ENCODE data around the gene PCDHGA12. TPM values are rescaled to one million over a fixed set of nuclear protein-coding genes. Genes with fewer than 3 reads are reported as not detected.

PCDHGA12 gene
- total and polyA plus RNA-seq, 2 experiments from 2014 or later, result 8.5 to 8.6 TPM

DNA sequence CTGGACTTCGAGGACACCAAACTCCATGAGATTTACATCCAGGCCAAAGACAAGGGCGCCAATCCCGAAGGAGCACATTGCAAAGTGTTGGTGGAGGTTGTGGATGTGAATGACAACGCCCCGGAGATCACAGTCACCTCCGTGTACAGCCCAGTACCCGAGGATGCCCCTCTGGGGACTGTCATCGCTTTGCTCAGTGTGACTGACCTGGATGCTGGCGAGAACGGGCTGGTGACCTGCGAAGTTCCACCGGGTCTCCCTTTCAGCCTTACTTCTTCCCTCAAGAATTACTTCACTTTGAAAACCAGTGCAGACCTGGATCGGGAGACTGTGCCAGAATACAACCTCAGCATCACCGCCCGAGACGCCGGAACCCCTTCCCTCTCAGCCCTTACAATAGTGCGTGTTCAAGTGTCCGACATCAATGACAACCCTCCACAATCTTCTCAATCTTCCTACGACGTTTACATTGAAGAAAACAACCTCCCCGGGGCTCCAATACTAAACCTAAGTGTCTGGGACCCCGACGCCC lies 46.8 kb downstream of the PCDHGA12 start:
- peak overlapping the region; percentile 93 for H3K4me2 ChIP-seq (ENCODE audit: unreplicated experiment)
- no peaks in the 10 kb centered on the region for H3K9me2 ChIP-seq (ENCODE audit: insufficient read depth)
- no peaks in the 10 kb centered on the region for H3K27me3 ChIP-seq (replicated peaks; ENCODE audit: insufficient read depth)
- TF ChIP-seq EZH2 (IDR thresholded peaks at IDR 0.05; ENCODE audit: insufficient read depth, poor library complexity, severe bottlenecking) (no peak), EZH2phosphoT487 (IDR thresholded peaks at IDR 0.05; ENCODE audit: insufficient read depth, low read depth) (no peak)
- no peaks in the 10 kb centered on the region for H3K9me3 ChIP-seq (ENCODE audit: low read depth)
- no peaks in the 10 kb centered on the region; the same call in 1 of the 2 replicates for H3K36me3 ChIP-seq (ENCODE audit: low read depth)
- H3K9ac ChIP-seq, result peak overlapping the region; percentile 84
- no peak overlapping the region for H2AFZ ChIP-seq
- WGBS, 2 experiments (ENCODE audit: low coverage in 1 of 2, low lambda C conversion rate in 2 of 2, missing lambda C conversion rate in 2 of 2), result 5 to 8% methylated on average over 24 of the region's 24 CpGs
- H4K20me1 ChIP-seq (ENCODE audit: insufficient read depth), result peaks cover 9% of the 10 kb centered on the region; the same call in 1 of the 2 replicates
- in situ Hi-C loops (cut with MboI), result no loop called here
- H3K79me2 ChIP-seq (ENCODE audit: insufficient read depth), result peaks cover 58% of the 10 kb centered on the region
- peaks cover 29% of the 10 kb centered on the region for H3K4me1 ChIP-seq (ENCODE audit: insufficient read depth)
- peaks cover 47% of the 10 kb centered on the region for H3F3A ChIP-seq (ENCODE audit: insufficient read depth)
- peak overlapping the region; percentile 88 for H3K4me3 ChIP-seq
- DNase-seq, result peak; percentile 33
- H3K27ac ChIP-seq, result peak overlapping the region; percentile 76

DNA sequence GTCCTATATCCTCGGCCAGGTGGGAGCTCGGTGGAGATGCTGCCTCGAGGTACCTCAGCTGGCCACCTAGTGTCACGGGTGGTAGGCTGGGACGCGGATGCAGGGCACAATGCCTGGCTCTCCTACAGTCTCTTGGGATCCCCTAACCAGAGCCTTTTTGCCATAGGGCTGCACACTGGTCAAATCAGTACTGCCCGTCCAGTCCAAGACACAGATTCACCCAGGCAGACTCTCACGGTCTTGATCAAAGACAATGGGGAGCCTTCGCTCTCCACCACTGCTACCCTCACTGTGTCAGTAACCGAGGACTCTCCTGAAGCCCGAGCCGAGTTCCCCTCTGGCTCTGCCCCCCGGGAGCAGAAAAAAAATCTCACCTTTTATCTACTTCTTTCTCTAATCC lies 47.5 kb downstream of the PCDHGA12 start:
- WGBS, 2 experiments (ENCODE audit: low coverage in 1 of 2, low lambda C conversion rate in 2 of 2, missing lambda C conversion rate in 2 of 2), result 10% methylated on average over 13 of the region's 13 CpGs
- in situ Hi-C loops (cut with MboI), result no loop called here
- Histone ChIP-seq H3K27ac (peak overlapping the region; percentile 76; the same call in 1 of the 2 replicates), H3K36me3 (ENCODE audit: low read depth) (no peaks in the 10 kb centered on the region; the same call in 1 of the 2 replicates), H4K20me1 (ENCODE audit: insufficient read depth) (peaks cover 9% of the 10 kb centered on the region; the same call in 1 of the 2 replicates), H3K4me3 (peak overlapping the region; percentile 88), H3K9me3 (ENCODE audit: low read depth) (no peaks in the 10 kb centered on the region), H2AFZ (no peak overlapping the region), H3F3A (ENCODE audit: insufficient read depth) (peaks cover 47% of the 10 kb centered on the region), H3K9me2 (ENCODE audit: insufficient read depth) (no peaks in the 10 kb centered on the region), H3K79me2 (ENCODE audit: insufficient read depth) (peaks cover 60% of the 10 kb centered on the region), H3K4me2 (ENCODE audit: unreplicated experiment) (peak overlapping the region; percentile 93), H3K27me3 (replicated peaks; ENCODE audit: insufficient read depth) (no peaks in the 10 kb centered on the region), H3K4me1 (ENCODE audit: insufficient read depth) (peaks cover 29% of the 10 kb centered on the region), H3K9ac (peak overlapping the region; percentile 84)
- peak; percentile 54 for DNase-seq
- TF ChIP-seq EZH2 (IDR thresholded peaks at IDR 0.05; ENCODE audit: insufficient read depth, poor library complexity, severe bottlenecking) (no peak), EZH2phosphoT487 (IDR thresholded peaks at IDR 0.05; ENCODE audit: insufficient read depth, low read depth) (no peak)

- Histone ChIP-seq H3K36me3 (ENCODE audit: low read depth) (no peaks in the 10 kb centered on the region; the same call in 1 of the 2 replicates), H3K9me2 (ENCODE audit: insufficient read depth) (no peaks in the 10 kb centered on the region), H3F3A (ENCODE audit: insufficient read depth) (peaks cover 41% of the 10 kb centered on the region), H2AFZ (no peak overlapping the region), H3K4me1 (ENCODE audit: insufficient read depth) (peaks cover 29% of the 10 kb centered on the region), H3K9me3 (ENCODE audit: low read depth) (no peaks in the 10 kb centered on the region), H3K27ac (no peak overlapping the region), H4K20me1 (ENCODE audit: insufficient read depth) (peaks cover 9% of the 10 kb centered on the region; the same call in 1 of the 2 replicates), H3K27me3 (replicated peaks; ENCODE audit: insufficient read depth) (no peaks in the 10 kb centered on the region), H3K79me2 (ENCODE audit: insufficient read depth) (peaks cover 66% of the 10 kb centered on the region), H3K9ac (peak overlapping the region; percentile 84), H3K4me3 (peak overlapping the region; percentile 88), H3K4me2 (ENCODE audit: unreplicated experiment) (peak overlapping the region; percentile 93)
- no peak for TF ChIP-seq EZH2 (IDR thresholded peaks at IDR 0.05; ENCODE audit: insufficient read depth, poor library complexity, severe bottlenecking)
- TF ChIP-seq EZH2phosphoT487 (IDR thresholded peaks at IDR 0.05; ENCODE audit: insufficient read depth, low read depth), result no peak
- DNase-seq, result peak; percentile 58
- 4% methylated on average over 20 of the region's 20 CpGs for WGBS, 2 experiments (ENCODE audit: low coverage in 1 of 2, low lambda C conversion rate in 2 of 2, missing lambda C conversion rate in 2 of 2)
- in situ Hi-C loops (cut with MboI), result no loop called here
Measured at GRCh38 chr5:141478321-141478945, 48.1 kb downstream of the PCDHGA12 start.

DNA sequence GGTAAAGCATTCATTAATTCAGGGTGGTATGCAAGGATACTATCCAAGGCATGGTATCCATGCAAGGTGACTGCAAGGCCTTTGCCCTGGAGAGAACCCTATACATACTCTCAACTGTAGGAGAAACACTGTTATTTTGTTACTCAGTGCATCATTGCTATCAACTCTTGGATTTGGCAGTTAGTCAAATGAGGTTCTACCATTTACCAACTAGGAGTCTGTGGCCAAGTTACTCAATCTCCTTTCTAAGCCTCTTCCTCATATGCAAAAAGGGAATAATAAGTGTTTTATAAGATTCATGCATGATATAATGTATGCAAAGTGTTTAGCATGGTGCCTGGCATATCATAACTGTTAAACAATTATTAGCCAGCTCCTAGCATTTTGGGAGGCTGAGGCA lies 49.5 kb downstream of the PCDHGA12 start:
- H3K27me3 ChIP-seq (replicated peaks; ENCODE audit: insufficient read depth), result no peaks in the 10 kb centered on the region
- no peak overlapping the region for H3K27ac ChIP-seq
- no peaks in the 10 kb centered on the region; the same call in 1 of the 2 replicates for H3K36me3 ChIP-seq (ENCODE audit: low read depth)
- no peaks in the 10 kb centered on the region for H3K9me3 ChIP-seq (ENCODE audit: low read depth)
- H2AFZ ChIP-seq, result no peak overlapping the region
- peak; percentile 43 for DNase-seq
- H3K9ac ChIP-seq, result no peak overlapping the region
- peaks cover 9% of the 10 kb centered on the region; the same call in 1 of the 2 replicates for H4K20me1 ChIP-seq (ENCODE audit: insufficient read depth)
- no peak for TF ChIP-seq EZH2 (IDR thresholded peaks at IDR 0.05; ENCODE audit: insufficient read depth, poor library complexity, severe bottlenecking)
- TF ChIP-seq EZH2phosphoT487 (IDR thresholded peaks at IDR 0.05; ENCODE audit: insufficient read depth, low read depth), result no peak
- in situ Hi-C loops (cut with MboI), result no loop called here
- no peak overlapping the region for H3K4me3 ChIP-seq
- H3K4me2 ChIP-seq (ENCODE audit: unreplicated experiment), result no peak overlapping the region
- no peaks in the 10 kb centered on the region for H3K9me2 ChIP-seq (ENCODE audit: insufficient read depth)
- H3F3A ChIP-seq (ENCODE audit: insufficient read depth), result peaks cover 33% of the 10 kb centered on the region
- H3K79me2 ChIP-seq (ENCODE audit: insufficient read depth), result peaks cover 72% of the 10 kb centered on the region
- peaks cover 37% of the 10 kb centered on the region for H3K4me1 ChIP-seq (ENCODE audit: insufficient read depth)

Other genes with a start within 250 kb of the PCDHGA12 start
Only the 30 nearest of the 35 such genes appear.
- gene PCDHB13, start 216.6 kb upstream of the PCDHGA12 start, total RNA-seq (2014; rRNA removed; shearing (Covaris generic)), result 2.8 and 3.3 TPM in 2 replicates
- 1.6 and 2.0 TPM in 2 replicates for gene PCDHB13, start 216.6 kb upstream of the PCDHGA12 start, polyA plus RNA-seq (2016; fragmentation: Nextera tagmentation; extraction: Ambion mirVana)
- gene PCDHB14, start 207.2 kb upstream of the PCDHGA12 start, total RNA-seq (2014; rRNA removed; shearing (Covaris generic)), result 2.1 and 4.3 TPM in 2 replicates
- gene PCDHB14, start 207.2 kb upstream of the PCDHGA12 start, polyA plus RNA-seq (2016; fragmentation: Nextera tagmentation; extraction: Ambion mirVana), result 1.7 and 2.1 TPM in 2 replicates
- 2.7 and 2.8 TPM in 2 replicates for gene PCDHB15, start 185.1 kb upstream of the PCDHGA12 start, total RNA-seq (2014; rRNA removed; shearing (Covaris generic))
- gene PCDHB15, start 185.1 kb upstream of the PCDHGA12 start, polyA plus RNA-seq (2016; fragmentation: Nextera tagmentation; extraction: Ambion mirVana), result 1.5 and 1.9 TPM in 2 replicates
- not detected in 2 replicates for gene SLC25A2, start 126.5 kb upstream of the PCDHGA12 start, total RNA-seq (2014; rRNA removed; shearing (Covaris generic))
- not detected in 2 replicates for gene SLC25A2, start 126.5 kb upstream of the PCDHGA12 start, polyA plus RNA-seq (2016; fragmentation: Nextera tagmentation; extraction: Ambion mirVana)
- 65.0 and 65.9 TPM in 2 replicates for gene TAF7, start 109.7 kb upstream of the PCDHGA12 start, total RNA-seq (2014; rRNA removed; shearing (Covaris generic))
- 104 and 114 TPM in 2 replicates for gene TAF7, start 109.7 kb upstream of the PCDHGA12 start, polyA plus RNA-seq (2016; fragmentation: Nextera tagmentation; extraction: Ambion mirVana)
- gene PCDHGA1, start 100.0 kb upstream of the PCDHGA12 start, total RNA-seq (2014; rRNA removed; shearing (Covaris generic)), result 0.38 and 1.8 TPM in 2 replicates
- gene PCDHGA1, start 100.0 kb upstream of the PCDHGA12 start, polyA plus RNA-seq (2016; fragmentation: Nextera tagmentation; extraction: Ambion mirVana), result 0.63 and 0.72 TPM in 2 replicates
- gene PCDHGA2, start 91.7 kb upstream of the PCDHGA12 start, total RNA-seq (2014; rRNA removed; shearing (Covaris generic)), result 6.3 and 7.3 TPM in 2 replicates
- gene PCDHGA2, start 91.7 kb upstream of the PCDHGA12 start, polyA plus RNA-seq (2016; fragmentation: Nextera tagmentation; extraction: Ambion mirVana), result 4.3 and 5.3 TPM in 2 replicates
- 7.5 and 7.6 TPM in 2 replicates for gene PCDHGA3, start 86.7 kb upstream of the PCDHGA12 start, total RNA-seq (2014; rRNA removed; shearing (Covaris generic))
- gene PCDHGA3, start 86.7 kb upstream of the PCDHGA12 start, polyA plus RNA-seq (2016; fragmentation: Nextera tagmentation; extraction: Ambion mirVana), result 4.0 and 5.4 TPM in 2 replicates
- 0.25 and 0.86 TPM in 2 replicates for gene PCDHGB1, start 80.4 kb upstream of the PCDHGA12 start, total RNA-seq (2014; rRNA removed; shearing (Covaris generic))
- 0.16 and 0.19 TPM in 2 replicates for gene PCDHGB1, start 80.4 kb upstream of the PCDHGA12 start, polyA plus RNA-seq (2016; fragmentation: Nextera tagmentation; extraction: Ambion mirVana)
- gene PCDHGA4, start 75.5 kb upstream of the PCDHGA12 start, total RNA-seq (2014; rRNA removed; shearing (Covaris generic)), result 10.8 and 13.9 TPM in 2 replicates
- gene PCDHGA4, start 75.5 kb upstream of the PCDHGA12 start, polyA plus RNA-seq (2016; fragmentation: Nextera tagmentation; extraction: Ambion mirVana), result 8.1 and 8.6 TPM in 2 replicates
- 2.2 and 2.5 TPM in 2 replicates for gene PCDHGB2, start 70.5 kb upstream of the PCDHGA12 start, total RNA-seq (2014; rRNA removed; shearing (Covaris generic))
- gene PCDHGB2, start 70.5 kb upstream of the PCDHGA12 start, polyA plus RNA-seq (2016; fragmentation: Nextera tagmentation; extraction: Ambion mirVana), result 0.76 and 0.94 TPM in 2 replicates
- 0.86 and 1.3 TPM in 2 replicates for gene PCDHGA5, start 66.3 kb upstream of the PCDHGA12 start, total RNA-seq (2014; rRNA removed; shearing (Covaris generic))
- gene PCDHGA5, start 66.3 kb upstream of the PCDHGA12 start, polyA plus RNA-seq (2016; fragmentation: Nextera tagmentation; extraction: Ambion mirVana), result 0.24 and 0.35 TPM in 2 replicates
- gene PCDHGB3, start 60.3 kb upstream of the PCDHGA12 start, total RNA-seq (2014; rRNA removed; shearing (Covaris generic)), result 2.8 and 4.0 TPM in 2 replicates
- gene PCDHGB3, start 60.3 kb upstream of the PCDHGA12 start, polyA plus RNA-seq (2016; fragmentation: Nextera tagmentation; extraction: Ambion mirVana), result 0.95 and 1.2 TPM in 2 replicates
- gene PCDHGA6, start 56.6 kb upstream of the PCDHGA12 start, total RNA-seq (2014; rRNA removed; shearing (Covaris generic)), result 5.4 and 5.8 TPM in 2 replicates
- gene PCDHGA6, start 56.6 kb upstream of the PCDHGA12 start, polyA plus RNA-seq (2016; fragmentation: Nextera tagmentation; extraction: Ambion mirVana), result 2.1 and 2.6 TPM in 2 replicates
- 0.43 and 1.6 TPM in 2 replicates for gene PCDHGA7, start 47.8 kb upstream of the PCDHGA12 start, total RNA-seq (2014; rRNA removed; shearing (Covaris generic))
- gene PCDHGA7, start 47.8 kb upstream of the PCDHGA12 start, polyA plus RNA-seq (2016; fragmentation: Nextera tagmentation; extraction: Ambion mirVana), result 0.84 and 1.1 TPM in 2 replicates
- 6.8 and 7.6 TPM in 2 replicates for gene PCDHGB4, start 42.8 kb upstream of the PCDHGA12 start, total RNA-seq (2014; rRNA removed; shearing (Covaris generic))
- gene PCDHGB4, start 42.8 kb upstream of the PCDHGA12 start, polyA plus RNA-seq (2016; fragmentation: Nextera tagmentation; extraction: Ambion mirVana), result 5.0 and 5.6 TPM in 2 replicates
- gene PCDHGA8, start 37.9 kb upstream of the PCDHGA12 start, total RNA-seq (2014; rRNA removed; shearing (Covaris generic)), result 0.86 and 1.5 TPM in 2 replicates
- gene PCDHGA8, start 37.9 kb upstream of the PCDHGA12 start, polyA plus RNA-seq (2016; fragmentation: Nextera tagmentation; extraction: Ambion mirVana), result 0.25 and 0.69 TPM in 2 replicates
- 13.2 and 14.9 TPM in 2 replicates for gene PCDHGB5, start 32.6 kb upstream of the PCDHGA12 start, total RNA-seq (2014; rRNA removed; shearing (Covaris generic))
- 15.0 and 15.7 TPM in 2 replicates for gene PCDHGB5, start 32.6 kb upstream of the PCDHGA12 start, polyA plus RNA-seq (2016; fragmentation: Nextera tagmentation; extraction: Ambion mirVana)
- 2.6 and 2.9 TPM in 2 replicates for gene PCDHGA9, start 27.7 kb upstream of the PCDHGA12 start, total RNA-seq (2014; rRNA removed; shearing (Covaris generic))
- 0.61 and 0.71 TPM in 2 replicates for gene PCDHGA9, start 27.7 kb upstream of the PCDHGA12 start, polyA plus RNA-seq (2016; fragmentation: Nextera tagmentation; extraction: Ambion mirVana)
- gene PCDHGB6, start 22.5 kb upstream of the PCDHGA12 start, total RNA-seq (2014; rRNA removed; shearing (Covaris generic)), result 1.9 and 4.3 TPM in 2 replicates
- gene PCDHGB6, start 22.5 kb upstream of the PCDHGA12 start, polyA plus RNA-seq (2016; fragmentation: Nextera tagmentation; extraction: Ambion mirVana), result 3.0 and 3.2 TPM in 2 replicates
- 10.4 and 11.1 TPM in 2 replicates for gene PCDHGA10, start 17.5 kb upstream of the PCDHGA12 start, total RNA-seq (2014; rRNA removed; shearing (Covaris generic))
- gene PCDHGA10, start 17.5 kb upstream of the PCDHGA12 start, polyA plus RNA-seq (2016; fragmentation: Nextera tagmentation; extraction: Ambion mirVana), result 4.6 and 5.4 TPM in 2 replicates
- gene PCDHGB7, start 12.8 kb upstream of the PCDHGA12 start, total RNA-seq (2014; rRNA removed; shearing (Covaris generic)), result 14.2 and 14.8 TPM in 2 replicates
- gene PCDHGB7, start 12.8 kb upstream of the PCDHGA12 start, polyA plus RNA-seq (2016; fragmentation: Nextera tagmentation; extraction: Ambion mirVana), result 12.7 and 13.2 TPM in 2 replicates
- 21.7 and 25.3 TPM in 2 replicates for gene PCDHGA11, start 9.5 kb upstream of the PCDHGA12 start, total RNA-seq (2014; rRNA removed; shearing (Covaris generic))
- 15.3 and 18.1 TPM in 2 replicates for gene PCDHGA11, start 9.5 kb upstream of the PCDHGA12 start, polyA plus RNA-seq (2016; fragmentation: Nextera tagmentation; extraction: Ambion mirVana)
- gene PCDHGC3, start 45.5 kb downstream of the PCDHGA12 start, total RNA-seq (2014; rRNA removed; shearing (Covaris generic)), result 44.6 and 53.1 TPM in 2 replicates
- gene PCDHGC3, start 45.5 kb downstream of the PCDHGA12 start, polyA plus RNA-seq (2016; fragmentation: Nextera tagmentation; extraction: Ambion mirVana), result 74.4 and 77.4 TPM in 2 replicates
- gene PCDHGC4, start 54.5 kb downstream of the PCDHGA12 start, total RNA-seq (2014; rRNA removed; shearing (Covaris generic)), result 0.38 and 0.54 TPM in 2 replicates
- 0.11 and 0.16 TPM in 2 replicates for gene PCDHGC4, start 54.5 kb downstream of the PCDHGA12 start, polyA plus RNA-seq (2016; fragmentation: Nextera tagmentation; extraction: Ambion mirVana)
- 2.2 and 3.2 TPM in 2 replicates for gene PCDHGC5, start 58.6 kb downstream of the PCDHGA12 start, total RNA-seq (2014; rRNA removed; shearing (Covaris generic))
- gene PCDHGC5, start 58.6 kb downstream of the PCDHGA12 start, polyA plus RNA-seq (2016; fragmentation: Nextera tagmentation; extraction: Ambion mirVana), result 1.8 and 2.5 TPM in 2 replicates
- gene DIAPH1, start 188.5 kb downstream of the PCDHGA12 start, total RNA-seq (2014; rRNA removed; shearing (Covaris generic)), result 26.0 and 34.5 TPM in 2 replicates
- 33.7 and 34.4 TPM in 2 replicates for gene DIAPH1, start 188.5 kb downstream of the PCDHGA12 start, polyA plus RNA-seq (2016; fragmentation: Nextera tagmentation; extraction: Ambion mirVana)
- 43.8 and 53.2 TPM in 2 replicates for gene HDAC3, start 206.3 kb downstream of the PCDHGA12 start, total RNA-seq (2014; rRNA removed; shearing (Covaris generic))
- 59.0 and 62.9 TPM in 2 replicates for gene HDAC3, start 206.3 kb downstream of the PCDHGA12 start, polyA plus RNA-seq (2016; fragmentation: Nextera tagmentation; extraction: Ambion mirVana)
- gene RELL2, start 206.5 kb downstream of the PCDHGA12 start, total RNA-seq (2014; rRNA removed; shearing (Covaris generic)), result 2.8 and 3.8 TPM in 2 replicates
- gene RELL2, start 206.5 kb downstream of the PCDHGA12 start, polyA plus RNA-seq (2016; fragmentation: Nextera tagmentation; extraction: Ambion mirVana), result 2.1 and 2.9 TPM in 2 replicates
- gene FCHSD1, start 220.9 kb downstream of the PCDHGA12 start, total RNA-seq (2014; rRNA removed; shearing (Covaris generic)), result 24.4 and 32.0 TPM in 2 replicates
- 21.8 and 23.8 TPM in 2 replicates for gene FCHSD1, start 220.9 kb downstream of the PCDHGA12 start, polyA plus RNA-seq (2016; fragmentation: Nextera tagmentation; extraction: Ambion mirVana)

All from GM23248 (cell line).